SH-SY5Y (cell line): Measurements from ENCODE around the gene RAB11FIP4.

Experiments
- GATA2 ChIP-seq: IDR thresholded peaks from 2 replicates; pipeline ENCODE4 v1.6.1; 2011; ENCODE audit warnings: mild to moderate bottlenecking, low read depth, low read length
- GATA3 ChIP-seq: IDR thresholded peaks from 2 replicates; pipeline ENCODE4 v1.6.1; 2011; ENCODE audit warnings: low read depth, mild to moderate bottlenecking, low read length, moderate library complexity

- no peak for TF ChIP-seq GATA3
- TF ChIP-seq GATA2: no peak
Observed at GRCh38 chr17:31479524-31479923, 88.0 kb downstream of the RAB11FIP4 start.
